ENCODE results near the gene NAA80. TPM values are rescaled to one million over a fixed set of nuclear protein-coding genes. Genes with fewer than 3 reads are reported as not detected.
"Not testable (repeated sequence)": the region's sequence is repeated elsewhere in the genome, so short reads cannot be mapped to it uniquely, and the experiment has no call there.

NAA80 gene
- polyA plus RNA-seq, 3 donors = 7.2 to 12.8 (median 10.0) TPM

DNA sequence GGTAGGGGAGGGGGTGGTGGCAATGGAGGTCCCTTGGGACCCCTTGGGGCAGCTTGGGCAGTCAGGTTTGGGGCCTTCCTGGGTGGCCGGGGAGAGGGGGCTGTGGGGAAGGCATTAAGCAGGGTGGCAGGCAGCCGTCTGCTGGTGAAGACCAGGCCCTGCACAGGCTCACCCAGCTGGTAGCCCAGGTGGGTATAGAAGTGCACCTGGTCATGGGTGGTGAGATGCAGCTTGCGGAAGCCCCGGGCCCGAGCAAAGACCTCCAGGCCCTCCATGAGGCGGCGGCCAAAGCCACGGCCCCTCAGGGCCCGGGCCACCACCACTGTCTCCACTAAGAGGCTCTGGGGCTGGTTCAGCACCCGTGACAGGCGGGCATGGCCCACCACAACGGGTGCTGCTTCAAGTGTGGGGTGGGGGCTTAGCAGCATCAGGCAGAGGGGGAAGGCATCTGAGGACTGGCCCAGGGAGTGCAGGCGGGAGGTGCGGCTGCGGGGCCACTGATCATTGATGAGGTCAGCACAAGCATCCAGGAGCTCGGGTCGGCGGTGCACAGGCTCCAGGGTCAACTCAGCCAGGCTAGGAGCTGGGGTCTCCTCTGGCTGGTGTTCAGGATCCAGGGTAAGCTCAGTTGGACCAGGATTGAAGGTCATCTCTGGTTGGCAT, 2.4 kb downstream of the NAA80 start:
- no peak for DNase-seq (ENCODE audit: extremely low read depth in 1 of 11, low read depth in 9 of 11, low spot score in 4 of 11)

- DNase-seq (ENCODE audit: extremely low read depth in 1 of 11, low read depth in 9 of 11, low spot score in 4 of 11) = no peak
Observed at GRCh38 chr3:50295553-50296431, 3.4 kb downstream of the NAA80 start.

DNA sequence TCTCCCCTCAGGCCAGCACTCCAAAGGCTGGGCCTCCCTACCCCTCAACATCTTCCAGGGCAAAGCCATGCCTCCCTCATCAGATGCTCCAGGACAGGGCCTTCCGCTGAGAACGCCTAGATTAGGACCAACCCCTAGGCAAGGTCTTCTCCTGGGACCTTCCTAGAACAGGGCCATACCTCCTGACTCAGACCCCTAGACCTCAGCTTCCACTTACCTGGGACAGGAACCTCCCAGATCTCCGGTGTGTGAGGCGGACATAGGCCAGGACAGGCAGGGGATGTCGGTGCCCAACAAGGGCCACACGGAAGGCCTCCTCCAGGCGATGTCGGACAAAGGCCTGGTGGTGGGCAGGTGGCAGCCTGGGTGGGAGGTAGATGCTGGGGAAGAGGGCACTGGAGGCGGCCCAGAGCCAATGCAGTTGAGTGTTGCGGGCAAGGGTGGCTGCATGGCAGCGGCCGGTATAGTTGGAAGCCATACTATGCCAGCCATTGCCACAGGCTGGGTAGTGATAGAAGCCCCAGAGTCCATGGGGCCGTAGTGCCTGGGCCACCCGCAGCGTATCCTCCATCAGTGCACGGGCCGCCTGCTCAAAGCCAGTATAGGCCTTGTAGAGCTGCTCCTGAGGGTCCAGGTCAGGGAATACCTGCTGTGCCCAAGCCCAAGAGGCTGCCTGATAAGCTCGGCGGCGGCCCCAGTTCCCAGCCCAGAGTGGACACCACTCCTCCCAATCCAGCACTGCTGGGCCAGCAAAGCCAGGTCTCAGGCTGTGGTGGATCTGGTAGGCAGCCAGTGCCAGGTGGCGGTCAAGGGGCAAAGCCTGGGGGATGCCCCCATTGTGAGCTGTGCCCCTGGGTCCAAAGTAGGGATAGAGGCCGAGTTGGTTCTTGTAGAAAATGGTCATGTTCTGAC, 4.5 kb downstream of the NAA80 start:
- no peak for DNase-seq (ENCODE audit: extremely low read depth in 1 of 11, low read depth in 9 of 11, low spot score in 4 of 11)

DNA sequence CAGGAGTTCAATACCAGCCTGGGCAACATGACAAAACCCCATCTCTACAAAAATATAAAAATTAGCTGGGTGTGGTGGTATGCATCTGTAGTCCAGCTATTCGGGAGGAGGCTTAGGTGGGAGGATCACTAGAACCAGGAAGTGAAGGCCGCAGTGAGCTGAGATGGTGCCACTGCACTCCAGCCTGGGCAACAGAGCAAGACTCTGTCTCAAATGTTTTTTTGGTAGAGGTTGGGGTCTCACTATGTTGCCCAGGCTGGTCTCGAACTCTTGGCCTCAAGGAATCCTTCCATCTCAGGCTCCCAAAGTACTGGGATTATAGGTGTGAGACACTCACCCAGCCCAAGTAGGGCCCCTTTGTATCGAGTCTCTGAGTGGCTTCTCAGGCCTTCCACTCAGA, 5.1 kb downstream of the NAA80 start:
- no peak for DNase-seq (ENCODE audit: extremely low read depth in 1 of 11, low read depth in 9 of 11, low spot score in 4 of 11)

DNA sequence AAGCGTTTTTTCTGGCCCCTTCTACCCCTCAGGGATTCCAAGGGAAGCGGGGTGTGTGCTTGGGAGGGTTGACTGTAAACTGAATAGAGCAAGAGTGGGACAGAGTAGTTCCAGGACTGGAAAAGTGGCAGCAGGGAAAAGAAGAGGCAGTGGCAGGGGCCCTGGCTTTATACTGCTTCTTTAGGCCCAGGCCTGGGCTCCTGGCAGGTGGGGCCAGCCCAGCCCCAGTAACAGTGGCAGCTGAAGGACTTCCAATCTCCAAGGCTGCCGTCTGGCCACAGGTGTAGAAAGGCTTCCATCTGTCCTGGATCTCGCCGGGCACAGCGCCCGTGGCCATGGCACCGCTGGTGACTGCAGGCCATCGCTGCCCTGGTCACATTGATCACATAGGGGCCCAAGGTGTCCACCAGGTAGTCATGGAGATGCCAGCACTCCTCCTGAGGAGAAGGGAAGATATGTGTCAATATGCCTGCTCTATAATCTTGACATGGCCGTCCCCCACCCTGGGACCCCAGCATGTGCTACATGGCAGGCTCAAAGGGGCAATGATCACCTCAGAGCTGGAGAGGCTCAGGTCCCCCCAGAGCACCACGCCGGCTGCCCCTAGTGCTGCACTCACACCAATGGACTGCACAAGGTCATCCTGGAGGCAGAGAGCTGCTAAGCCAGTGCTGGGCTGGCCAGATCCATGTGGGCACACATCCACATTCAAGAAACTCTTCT, 6.0 kb downstream of the NAA80 start:
- no peak for DNase-seq (ENCODE audit: extremely low read depth in 1 of 11, low read depth in 9 of 11, low spot score in 4 of 11)

- DNase-seq (ENCODE audit: extremely low read depth in 1 of 11, low read depth in 9 of 11, low spot score in 4 of 11) = peak; percentile 81 to 97 (median 95)
Observed at GRCh38 chr3:50292159-50293078, 6.8 kb downstream of the NAA80 start, which contains the start of gene IFRD2. Gene IFRD2, minus strand, starts transcription at chr3:50292429. Its CDS starts 155 bp downstream, at chr3:50292274.

DNA sequence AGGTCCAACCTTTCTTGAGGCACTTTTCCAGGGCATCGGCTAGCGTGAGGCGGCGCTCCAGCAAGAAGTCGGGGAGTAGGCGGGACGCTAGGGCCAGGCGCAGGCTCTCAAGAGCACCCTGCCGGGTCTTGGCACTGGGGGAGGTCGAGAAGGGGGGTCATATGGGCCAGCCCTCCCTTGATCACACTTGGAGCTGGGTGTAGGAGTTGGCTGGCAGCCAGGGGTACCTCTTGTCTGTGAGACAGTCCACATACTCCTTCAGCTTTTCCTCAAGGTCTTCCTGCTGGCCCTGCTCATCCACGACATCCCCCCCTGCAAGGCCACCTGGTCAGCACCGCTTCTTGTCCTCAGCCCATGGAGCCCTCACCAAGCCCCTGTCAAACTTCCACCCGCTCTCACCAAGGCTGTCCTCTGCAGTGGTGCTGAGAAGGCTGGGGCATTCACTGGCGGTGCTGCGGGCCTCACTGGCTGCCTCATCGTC, 9.0 kb downstream of the NAA80 start:
- no peak for DNase-seq (ENCODE audit: extremely low read depth in 1 of 11, low read depth in 9 of 11, low spot score in 4 of 11)

DNA sequence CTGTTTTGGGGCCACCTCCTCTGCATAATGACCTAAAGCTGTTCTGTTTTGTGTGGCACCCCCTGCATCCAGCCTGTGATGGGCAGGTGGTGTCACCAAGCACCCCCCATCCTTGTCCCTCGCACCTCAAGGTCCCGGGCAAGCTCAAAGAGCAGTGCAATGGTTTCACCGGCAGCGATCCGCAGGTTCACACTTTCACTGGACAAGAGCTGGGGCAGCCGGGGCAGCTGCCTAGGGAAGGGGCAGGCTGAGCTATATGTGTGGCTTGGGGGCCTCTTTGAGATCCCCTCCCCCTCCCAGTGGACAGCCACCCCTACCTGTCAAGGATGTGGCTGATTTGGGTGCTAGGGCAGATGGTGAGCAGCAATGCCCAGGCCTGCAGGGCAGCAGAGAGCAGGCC, 10.1 kb downstream of the NAA80 start:
- DNase-seq (ENCODE audit: extremely low read depth in 1 of 11, low read depth in 9 of 11, low spot score in 4 of 11) = no peak

- no peak for DNase-seq (ENCODE audit: extremely low read depth in 1 of 11, low read depth in 9 of 11, low spot score in 4 of 11)
Observed at GRCh38 chr3:50288387-50289007, 10.7 kb downstream of the NAA80 start.

- no peak for DNase-seq (ENCODE audit: extremely low read depth in 1 of 11, low read depth in 9 of 11, low spot score in 4 of 11)
Observed at GRCh38 chr3:50287262-50287661, 11.9 kb downstream of the NAA80 start.

DNA sequence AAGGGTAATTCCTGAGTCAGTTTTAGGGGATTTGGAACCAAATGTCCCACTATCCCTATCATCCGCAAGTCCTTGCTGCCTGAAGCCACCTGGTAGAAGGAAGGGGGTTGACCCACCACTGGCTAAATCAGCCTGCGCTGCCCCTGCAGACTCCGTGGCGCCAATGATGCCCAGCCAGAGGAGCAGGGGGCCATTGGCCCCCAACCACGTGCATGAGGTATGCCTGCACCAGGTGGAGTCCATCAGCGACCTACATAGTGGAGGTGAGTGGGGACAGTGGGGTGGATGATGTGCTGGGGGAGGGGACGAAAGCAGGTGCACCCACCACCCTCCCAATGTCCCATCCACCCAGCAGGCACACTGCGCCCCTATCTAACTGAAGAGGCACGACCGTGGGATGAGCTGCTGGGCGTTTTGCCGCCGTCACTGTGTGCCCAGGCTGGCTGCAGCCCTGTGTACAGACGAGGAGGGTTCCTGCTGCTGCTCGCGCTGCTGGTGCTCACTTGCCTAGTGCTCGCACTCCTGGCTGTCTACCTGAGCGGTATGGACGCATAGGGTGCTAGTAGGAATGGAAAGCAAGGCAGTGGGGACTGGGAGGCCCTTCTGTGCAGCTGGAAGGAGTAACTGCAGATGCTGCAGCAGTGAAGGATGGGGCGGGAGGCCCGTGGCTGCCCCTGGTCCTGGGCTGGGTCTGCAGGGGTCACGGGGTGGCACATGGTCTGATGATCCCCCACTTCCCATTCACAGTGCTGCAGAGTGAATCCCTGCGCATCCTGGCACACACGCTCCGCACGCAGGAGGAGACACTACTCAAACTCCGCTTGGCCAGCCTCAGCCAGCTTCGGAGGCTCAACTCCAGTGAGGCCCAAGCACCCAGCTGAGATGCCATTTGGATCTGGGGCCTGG, 12.6 kb downstream of the NAA80 start:
- no peak for DNase-seq (ENCODE audit: extremely low read depth in 1 of 11, low read depth in 9 of 11, low spot score in 4 of 11)

DNA sequence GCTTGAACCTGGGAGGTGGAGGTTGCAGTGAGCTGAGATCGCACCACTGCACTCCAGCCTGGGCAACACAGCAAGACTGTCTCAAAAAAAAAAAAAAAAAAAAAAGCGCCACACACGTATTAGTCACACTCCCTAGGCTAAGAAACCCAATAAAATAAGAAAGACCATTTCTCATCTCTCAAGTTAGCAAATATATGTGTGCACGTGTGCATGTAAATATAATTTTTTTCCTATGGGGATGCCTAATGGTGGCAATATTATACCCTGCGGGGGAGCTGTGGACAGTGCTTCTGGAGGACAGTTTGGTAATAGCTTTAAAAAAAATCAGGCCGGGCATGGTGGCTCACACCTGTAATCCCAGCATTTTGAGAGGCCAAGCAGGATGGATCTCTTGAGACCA, 15.1 kb downstream of the NAA80 start:
- not testable (repeated sequence) for DNase-seq (ENCODE audit: extremely low read depth in 1 of 11, low read depth in 9 of 11, low spot score in 4 of 11)

GRCh38 chr3:50279255-50280016, 19.8 kb downstream of the NAA80 start:
- no peak for DNase-seq (ENCODE audit: extremely low read depth in 1 of 11, low read depth in 9 of 11, low spot score in 4 of 11)

DNA sequence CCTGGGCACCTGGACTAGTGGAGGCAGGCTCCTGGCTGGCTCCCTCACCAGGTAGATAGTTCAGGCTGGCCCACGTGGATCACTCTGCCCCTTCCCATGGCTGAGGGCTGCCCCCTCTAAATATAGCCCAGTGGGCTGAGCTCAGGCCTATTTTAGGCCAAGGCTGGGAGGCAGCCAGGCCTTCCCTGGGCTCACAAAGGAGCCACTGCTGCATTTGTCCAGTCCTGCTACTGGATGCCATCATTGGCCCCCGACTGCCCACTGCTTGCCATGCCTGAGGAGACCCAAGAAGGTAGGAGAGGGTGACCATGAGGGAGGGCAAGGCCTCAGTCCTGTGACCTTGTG, 20.4 kb downstream of the NAA80 start, which contains the start of gene LSMEM2:
Gene LSMEM2, plus strand, starts transcription at position 208 of the 345 bp plus-strand sequence. Its CDS starts 27 bp downstream, at position 235.
- DNase-seq (ENCODE audit: extremely low read depth in 1 of 11, low read depth in 9 of 11, low spot score in 4 of 11) = no peak

DNA sequence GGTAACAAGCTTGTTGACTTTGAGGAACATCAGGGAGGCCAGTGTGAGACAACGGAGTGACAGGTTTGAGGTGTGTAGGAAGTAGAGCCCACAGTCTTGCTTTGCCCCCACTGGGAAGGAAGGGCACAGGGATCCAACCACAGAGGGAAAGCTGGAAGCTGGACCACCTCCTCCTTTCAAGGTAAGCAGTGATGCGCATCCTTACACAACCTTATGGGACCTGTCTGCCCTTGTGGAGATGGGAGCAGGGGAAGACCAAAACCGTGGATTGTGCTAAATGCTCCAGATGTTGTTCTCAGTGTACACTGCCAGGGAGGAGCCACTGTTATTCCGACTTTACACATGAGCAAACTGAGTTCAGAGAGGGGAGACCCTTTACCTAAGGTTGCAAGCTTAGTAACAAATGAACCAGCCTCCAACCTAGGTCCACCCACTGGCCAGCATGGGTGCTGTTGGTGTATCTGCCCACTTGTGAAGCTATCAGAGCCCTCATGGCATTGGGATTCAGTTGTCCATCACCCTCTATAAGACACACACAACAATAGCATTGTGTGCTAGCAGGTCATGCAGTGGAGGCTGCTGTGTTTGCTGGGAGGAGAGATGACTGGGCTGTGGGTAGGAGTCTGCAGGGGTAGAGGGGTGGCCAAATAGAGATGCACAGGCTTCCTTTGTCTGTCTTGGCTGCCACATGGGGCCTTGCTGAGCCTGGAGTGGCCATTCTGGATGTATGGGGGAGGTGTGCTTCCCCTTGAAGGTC, 20.9 kb downstream of the NAA80 start:
- no peak for DNase-seq (ENCODE audit: extremely low read depth in 1 of 11, low read depth in 9 of 11, low spot score in 4 of 11)

Data from renal cortex interstitium (tissue), 11 donors.